22Rv1 (cell line): ENCODE results near the gene PRR15L.

Experiments used
- CTCF ChIP-seq: fragments of 450-650 bp; IDR thresholded peaks from 2 replicates; pipeline ENCODE4 v1.5.1; 2017; ENCODE audit warnings: mild to moderate bottlenecking
- ZFX ChIP-seq: fragments of 450-650 bp; IDR thresholded peaks from 2 replicates; pipeline ENCODE4 v1.6.1; 2017; ENCODE audit warnings: antibody characterized with exemption, borderline replicate concordance

- TF ChIP-seq CTCF = no peak
- no peak for TF ChIP-seq ZFX
Measured at GRCh38 chr17:47907932-47908562, 49.6 kb downstream of the PRR15L start.
